ENCODE data around the gene SH2D4B. TPM values are rescaled to one million over a fixed set of nuclear protein-coding genes. Genes with fewer than 3 reads are reported as not detected.

The SH2D4B gene
- total and polyA plus RNA-seq, 7 donors, result 0.06 to 0.33 TPM; not detected in 5

DNA sequence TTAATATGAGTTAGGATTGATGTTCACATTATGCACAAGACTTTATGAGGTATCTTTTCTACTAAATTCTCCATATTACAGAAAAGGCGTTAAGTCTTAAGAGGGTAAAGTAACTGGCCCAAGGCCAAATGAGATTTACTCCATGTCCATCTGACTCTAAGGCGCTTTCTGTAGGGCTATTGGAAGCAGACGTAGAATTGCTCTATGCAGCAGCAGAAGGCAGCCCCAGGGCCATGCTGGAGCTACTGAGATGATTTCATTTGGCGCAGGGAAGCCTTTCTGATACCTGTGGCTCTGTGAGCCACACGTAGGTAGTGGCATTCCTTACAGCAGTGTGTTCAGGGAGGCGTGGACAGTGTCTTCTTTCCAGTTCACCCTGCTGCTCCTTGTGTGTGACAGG, 133.1 kb downstream of the SH2D4B start:
- intact Hi-C loops (cut with DNase I), result no loop called here
- WGBS, 2 donors, result 89 to 91% methylated on average over 6 of the region's 6 CpGs

DNA sequence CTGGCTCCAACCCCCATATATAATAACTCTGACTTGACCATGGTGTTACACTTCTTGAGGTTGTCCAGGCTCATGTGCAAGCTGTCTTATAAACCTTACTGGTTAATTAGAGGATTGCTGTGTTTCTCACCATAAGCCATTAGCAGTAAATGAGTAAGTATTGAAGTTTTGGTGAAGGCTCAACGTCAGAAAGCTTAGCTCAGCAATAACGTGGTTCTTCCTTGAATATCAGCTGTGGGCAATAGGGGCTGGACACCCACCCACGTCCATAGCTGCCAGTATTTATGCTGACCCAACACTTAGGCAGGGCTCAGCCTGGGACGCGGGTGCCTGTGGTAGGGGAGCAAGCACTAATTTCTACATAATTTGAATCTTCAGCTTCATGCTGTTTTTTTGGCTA, 134.1 kb downstream of the SH2D4B start:
- no peaks in the 10 kb centered on the region for H3K27me3 ChIP-seq
- H3K4me3 ChIP-seq, result no peak overlapping the region
- WGBS, 2 donors, result 79 to 88% methylated on average over 5 of the region's 5 CpGs
- peaks cover 0 to 4% (median 0%) of the 10 kb centered on the region in 4 donors for H3K9me3 ChIP-seq
- no peaks in the 10 kb centered on the region for H3K36me3 ChIP-seq
- no peak overlapping the region for H3K27ac ChIP-seq
- intact Hi-C loops (cut with DNase I), result no loop called here
- no peaks in the 10 kb centered on the region for H3K4me1 ChIP-seq
- DNase-seq, result no peak
- TF ChIP-seq, protein P1, sequence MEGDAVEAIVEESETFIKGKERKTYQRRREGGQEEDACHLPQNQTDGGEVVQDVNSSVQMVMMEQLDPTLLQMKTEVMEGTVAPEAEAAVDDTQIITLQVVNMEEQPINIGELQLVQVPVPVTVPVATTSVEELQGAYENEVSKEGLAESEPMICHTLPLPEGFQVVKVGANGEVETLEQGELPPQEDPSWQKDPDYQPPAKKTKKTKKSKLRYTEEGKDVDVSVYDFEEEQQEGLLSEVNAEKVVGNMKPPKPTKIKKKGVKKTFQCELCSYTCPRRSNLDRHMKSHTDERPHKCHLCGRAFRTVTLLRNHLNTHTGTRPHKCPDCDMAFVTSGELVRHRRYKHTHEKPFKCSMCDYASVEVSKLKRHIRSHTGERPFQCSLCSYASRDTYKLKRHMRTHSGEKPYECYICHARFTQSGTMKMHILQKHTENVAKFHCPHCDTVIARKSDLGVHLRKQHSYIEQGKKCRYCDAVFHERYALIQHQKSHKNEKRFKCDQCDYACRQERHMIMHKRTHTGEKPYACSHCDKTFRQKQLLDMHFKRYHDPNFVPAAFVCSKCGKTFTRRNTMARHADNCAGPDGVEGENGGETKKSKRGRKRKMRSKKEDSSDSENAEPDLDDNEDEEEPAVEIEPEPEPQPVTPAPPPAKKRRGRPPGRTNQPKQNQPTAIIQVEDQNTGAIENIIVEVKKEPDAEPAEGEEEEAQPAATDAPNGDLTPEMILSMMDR (IDR thresholded peaks at IDR 0.05), result no peak
- TF ChIP-seq EP300 (IDR thresholded peaks at IDR 0.05) (no peak), POLR2A (IDR thresholded peaks at IDR 0.05) (no peak), POLR2AphosphoS5 (IDR thresholded peaks at IDR 0.05) (no peak)

More for the DNA sequence above, 133.1 kb downstream of the SH2D4B start:
- no peak overlapping the region for H3K27ac ChIP-seq
- TF ChIP-seq EP300 (IDR thresholded peaks at IDR 0.05) (no peak), POLR2A (IDR thresholded peaks at IDR 0.05) (no peak), POLR2AphosphoS5 (IDR thresholded peaks at IDR 0.05) (no peak)
- TF ChIP-seq, protein P1 (IDR thresholded peaks at IDR 0.05), result no peak
- no peaks in the 10 kb centered on the region for H3K4me1 ChIP-seq
- DNase-seq, result no peak
- no peaks in the 10 kb centered on the region for H3K9me3 ChIP-seq
- no peak overlapping the region for H3K4me3 ChIP-seq
- H3K36me3 ChIP-seq, result no peaks in the 10 kb centered on the region
- no peaks in the 10 kb centered on the region for H3K27me3 ChIP-seq

DNA sequence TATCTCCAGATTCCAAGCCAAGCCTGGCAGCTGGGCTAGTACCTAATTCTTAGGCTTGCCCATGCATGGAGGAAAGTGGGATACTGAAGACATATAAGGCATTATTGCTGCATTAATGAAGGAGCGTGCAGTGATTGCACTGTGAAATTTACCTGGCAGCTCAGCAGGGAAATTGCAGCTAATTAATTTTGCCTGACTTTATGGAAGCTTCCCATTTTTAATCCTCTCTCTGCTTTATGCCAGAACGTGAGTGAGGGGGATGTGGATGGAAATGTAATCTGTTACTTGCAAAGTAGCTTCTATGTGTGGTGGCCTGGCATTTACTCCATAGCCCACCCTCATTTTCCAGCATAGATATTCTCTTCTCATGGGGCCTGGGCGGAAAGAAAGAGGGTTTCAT, 134.9 kb downstream of the SH2D4B start:
- DNase-seq, result no peak
- intact Hi-C loops (cut with DNase I), result no loop called here
- Histone ChIP-seq H3K4me1 (no peaks in the 10 kb centered on the region), H3K27ac (no peak overlapping the region), H3K4me3 (no peak overlapping the region), H3K9me3 (peaks cover 0 to 4% (median 0%) of the 10 kb centered on the region in 4 donors), H3K27me3 (no peaks in the 10 kb centered on the region), H3K36me3 (no peaks in the 10 kb centered on the region)
- WGBS, 2 donors, result 87 to 89% methylated on average over 3 of the region's 3 CpGs
- TF ChIP-seq POLR2A (IDR thresholded peaks at IDR 0.05) (no peak), EP300 (IDR thresholded peaks at IDR 0.05) (no peak), POLR2AphosphoS5 (IDR thresholded peaks at IDR 0.05) (no peak)
- TF ChIP-seq, protein P1 (IDR thresholded peaks at IDR 0.05), result no peak

DNA sequence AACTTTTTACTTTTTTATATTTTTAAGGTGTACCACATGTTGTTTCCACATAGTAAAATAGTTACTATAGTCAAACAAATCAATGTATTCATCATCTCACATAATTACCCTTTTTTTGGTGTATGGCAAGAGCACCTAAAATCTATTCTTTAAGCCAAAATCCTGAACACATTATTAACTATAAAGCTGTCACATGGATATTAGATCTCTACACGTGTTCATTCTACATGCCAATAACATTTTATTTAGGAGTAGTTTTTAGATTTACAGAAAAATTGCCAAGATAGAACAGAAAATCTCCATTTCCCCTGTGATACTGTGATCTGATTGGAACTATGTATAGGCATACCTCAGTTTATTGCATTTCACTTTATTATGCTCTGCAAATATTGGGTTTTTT, 137.1 kb downstream of the SH2D4B start:
- Histone ChIP-seq H3K4me1 (no peaks in the 10 kb centered on the region), H3K9me3 (peaks cover 0 to 4% (median 0%) of the 10 kb centered on the region in 4 donors), H3K27ac (no peak overlapping the region), H3K36me3 (no peaks in the 10 kb centered on the region), H3K27me3 (no peaks in the 10 kb centered on the region), H3K4me3 (no peak overlapping the region)
- 73 to 85% methylated on average over 1 of the region's 1 CpG for WGBS, 2 donors
- TF ChIP-seq POLR2A (IDR thresholded peaks at IDR 0.05), result no peak
- no peak for TF ChIP-seq EP300 (IDR thresholded peaks at IDR 0.05)
- TF ChIP-seq POLR2AphosphoS5 (IDR thresholded peaks at IDR 0.05), result no peak
- TF ChIP-seq, protein P1 (IDR thresholded peaks at IDR 0.05), result no peak
- intact Hi-C loops (cut with DNase I), result no loop called here
- no peak for DNase-seq

DNA sequence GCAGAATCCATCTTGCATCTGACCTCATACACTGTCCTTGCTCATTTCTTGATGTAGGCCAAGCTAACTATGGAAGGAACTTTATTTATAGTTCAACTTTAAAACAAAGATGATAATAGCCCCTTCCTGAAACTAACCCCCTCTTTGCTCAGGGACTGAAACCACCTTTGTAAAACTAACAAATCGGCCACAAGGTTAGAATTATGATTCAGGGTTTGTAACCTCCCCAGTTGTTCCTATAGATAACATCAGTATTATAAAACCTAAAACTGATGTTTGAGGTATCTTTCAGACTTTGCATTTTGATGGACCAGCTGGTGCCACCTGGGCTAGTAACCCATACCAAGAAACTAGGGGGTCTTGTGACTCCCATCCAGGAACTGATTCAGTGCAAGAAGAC, 143.4 kb downstream of the SH2D4B start:
- Histone ChIP-seq H3K4me3 (no peak overlapping the region), H3K9me3 (peaks cover 0 to 2% (median 0%) of the 10 kb centered on the region in 4 donors), H3K27me3 (no peaks in the 10 kb centered on the region), H3K36me3 (no peaks in the 10 kb centered on the region), H3K4me1 (no peaks in the 10 kb centered on the region), H3K27ac (no peak overlapping the region)
- TF ChIP-seq POLR2AphosphoS5 (IDR thresholded peaks at IDR 0.05), result no peak
- TF ChIP-seq POLR2A (IDR thresholded peaks at IDR 0.05), result no peak
- TF ChIP-seq, protein P1 (IDR thresholded peaks at IDR 0.05), result no peak
- TF ChIP-seq EP300 (IDR thresholded peaks at IDR 0.05), result no peak
- no peak for DNase-seq
- intact Hi-C loops (cut with DNase I), result no loop called here
- 80 to 92% methylated on average over 1 of the region's 1 CpG for WGBS, 2 donors

Measured in sigmoid colon (tissue), 7 donors.